ENCODE data around the gene NHLRC4. TPM values are rescaled to one million over a fixed set of nuclear protein-coding genes. Genes with fewer than 3 reads are reported as not detected.
"Not testable (repeated sequence)": the region's sequence is repeated elsewhere in the genome, so short reads cannot be mapped to it uniquely, and the experiment has no call there.

Gene NHLRC4
- total RNA-seq, 1 donor from 2014 or later, result 3.3 TPM

GRCh38 chr16:595094-595528 is 28.3 kb downstream of the NHLRC4 start:
- DNase-seq (ENCODE audit: extremely low read depth, low read depth, low spot score), result no peak

GRCh38 chr16:595942-596735 is 29.3 kb downstream of the NHLRC4 start:
- DNase-seq (ENCODE audit: extremely low read depth, low read depth, low spot score), result no peak

GRCh38 chr16:596736-597060 is 29.9 kb downstream of the NHLRC4 start:
- DNase-seq (ENCODE audit: extremely low read depth, low read depth, low spot score), result no peak

GRCh38 chr16:597655-598054 is 30.9 kb downstream of the NHLRC4 start:
- not testable (repeated sequence) for DNase-seq (ENCODE audit: extremely low read depth, low read depth, low spot score)

GRCh38 chr16:598823-599739 is 32.3 kb downstream of the NHLRC4 start:
- no peak for DNase-seq (ENCODE audit: extremely low read depth, low read depth, low spot score)

- no peak for DNase-seq (ENCODE audit: extremely low read depth, low read depth, low spot score)
Measured at GRCh38 chr16:600781-601180, 34.0 kb downstream of the NHLRC4 start.

- no peak for DNase-seq (ENCODE audit: extremely low read depth, low read depth, low spot score)
Measured at GRCh38 chr16:603933-604332, 37.1 kb downstream of the NHLRC4 start.

- no peak for DNase-seq (ENCODE audit: extremely low read depth, low read depth, low spot score)
Measured at GRCh38 chr16:606656-607307, 40.0 kb downstream of the NHLRC4 start.

GRCh38 chr16:608019-608418 is 41.2 kb downstream of the NHLRC4 start:
- no peak for DNase-seq (ENCODE audit: extremely low read depth, low read depth, low spot score)

GRCh38 chr16:609316-609715 is 42.5 kb downstream of the NHLRC4 start:
- DNase-seq (ENCODE audit: extremely low read depth, low read depth, low spot score), result no peak

GRCh38 chr16:609984-610383 is 43.2 kb downstream of the NHLRC4 start:
- no peak for DNase-seq (ENCODE audit: extremely low read depth, low read depth, low spot score)

GRCh38 chr16:610513-611381 is 43.9 kb downstream of the NHLRC4 start:
- no peak for DNase-seq (ENCODE audit: extremely low read depth, low read depth, low spot score)

GRCh38 chr16:615122-615521 is 48.3 kb downstream of the NHLRC4 start:
- no peak for DNase-seq (ENCODE audit: extremely low read depth, low read depth, low spot score)

GRCh38 chr16:616733-617586 is 50.2 kb downstream of the NHLRC4 start:
- DNase-seq (ENCODE audit: extremely low read depth, low read depth, low spot score), result no peak

- no peak for DNase-seq (ENCODE audit: extremely low read depth, low read depth, low spot score)
Measured at GRCh38 chr16:617855-618254, 51.0 kb downstream of the NHLRC4 start.

Measured in glomerular endothelial cell (primary cell).